Activated CD8-positive, alpha-beta memory T cell treated with anti-CD3 and anti-CD28 coated beads for 1 hour (primary cell): ENCODE results near the gene CLEC4G.
"Not testable (repeated sequence)": the region's sequence is repeated elsewhere in the genome, so short reads cannot be mapped to it uniquely, and the experiment has no call there.

Experiments used
- DNase-seq, 2 donors: peaks; one replicate each; pipeline ENCODE4 v3.0.0-alpha.2; 2020; ENCODE audit warnings: low read depth in 1 of 2; ENCODE audit errors: extremely low read depth in 1 of 2

The CLEC4G gene

GRCh38 chr19:7746903-7747884 lies 15.3 kb upstream of the CLEC4G start, which contains the start of gene CD209:
Gene CD209, minus strand, starts transcription at chr19:7747534. Its CDS starts 23 bp downstream, at chr19:7747511.
- DNase-seq = no peak

GRCh38 chr19:7746306-7746705 lies 14.4 kb upstream of the CLEC4G start:
- not testable (repeated sequence) for DNase-seq

- no peak for DNase-seq
Observed at GRCh38 chr19:7744871-7745650, 13.2 kb upstream of the CLEC4G start.

- no peak for DNase-seq
Observed at GRCh38 chr19:7744199-7744786, 12.4 kb upstream of the CLEC4G start.

GRCh38 chr19:7743425-7743841 lies 11.5 kb upstream of the CLEC4G start:
- DNase-seq = no peak

- no peak for DNase-seq
Observed at GRCh38 chr19:7742991-7743390, 11.1 kb upstream of the CLEC4G start.

- DNase-seq = no peak
Observed at GRCh38 chr19:7742575-7742974, 10.7 kb upstream of the CLEC4G start.

GRCh38 chr19:7740682-7741054 lies 8.8 kb upstream of the CLEC4G start:
- no peak for DNase-seq

- DNase-seq = no peak
Observed at GRCh38 chr19:7739801-7740681, 8.1 kb upstream of the CLEC4G start.

- no peak for DNase-seq
Observed at GRCh38 chr19:7739211-7739755, 7.4 kb upstream of the CLEC4G start.

- DNase-seq = no peak
Observed at GRCh38 chr19:7738023-7738422, 6.1 kb upstream of the CLEC4G start.

- no peak for DNase-seq
Observed at GRCh38 chr19:7737215-7737614, 5.3 kb upstream of the CLEC4G start.

GRCh38 chr19:7736148-7736547 lies 4.2 kb upstream of the CLEC4G start:
- no peak for DNase-seq

GRCh38 chr19:7734220-7735203 lies 2.6 kb upstream of the CLEC4G start:
- DNase-seq = no peak

- DNase-seq = no peak
Observed at GRCh38 chr19:7733376-7733775, 1.5 kb upstream of the CLEC4G start.

GRCh38 chr19:7731615-7732014 lies 295 bp downstream of the CLEC4G start:
- no peak for DNase-seq

GRCh38 chr19:7731218-7731595 lies 703 bp downstream of the CLEC4G start:
- DNase-seq = no peak

- DNase-seq = no peak
Observed at GRCh38 chr19:7730286-7731217, 1.4 kb downstream of the CLEC4G start.
